Astrocyte of the cerebellum (primary cell): Measurements from ENCODE around the gene CHID1.
A peak's percentile ranks its signal among the peaks of the same experiment; 100 is the strongest.

Source experiments
- DNase-seq: peaks from one replicate; pipeline ENCODE4 v3.0.0-alpha.2; 2011; ENCODE audit warnings: low read depth
- H3K4me3 ChIP-seq: 2 replicates; pipeline ENCODE4 v1.5.1; 2011; ENCODE audit warnings: mild to moderate bottlenecking, low read depth, low read length, moderate library complexity
- CTCF ChIP-seq: IDR thresholded peaks from 2 replicates; pipeline ENCODE4 v1.5.1; 2012; ENCODE audit warnings: low read length, low read depth, moderate library complexity, mild to moderate bottlenecking; ENCODE audit errors: missing control alignments
- in situ Hi-C: cut with HindIII; loops from 2 replicates; pipeline ENCODE4 v1.10.0; 2017; ENCODE audit warnings: low sequenced_read_pairs

Gene CHID1

GRCh38 chr11:831961-832528, 78.6 kb downstream of the CHID1 start:
- TF ChIP-seq CTCF = no peak
- H3K4me3 ChIP-seq = peak overlapping the region; percentile 72
- DNase-seq = no peak
- in situ Hi-C loops = no loop called here

GRCh38 chr11:831118-831864, 79.3 kb downstream of the CHID1 start:
- in situ Hi-C loops = no loop called here
- H3K4me3 ChIP-seq = peak overlapping the region; percentile 30
- TF ChIP-seq CTCF = no peak
- no peak for DNase-seq

GRCh38 chr11:830295-831117, 80.1 kb downstream of the CHID1 start:
- DNase-seq = no peak
- in situ Hi-C loops = no loop called here
- peak overlapping the region; percentile 30 for H3K4me3 ChIP-seq
- TF ChIP-seq CTCF = no peak

- peak overlapping the region; percentile 30 for H3K4me3 ChIP-seq
- DNase-seq = no peak
- TF ChIP-seq CTCF = no peak
- in situ Hi-C loops = no loop called here
Measured at GRCh38 chr11:829847-830294, 80.7 kb downstream of the CHID1 start.

GRCh38 chr11:829176-829846, 81.3 kb downstream of the CHID1 start:
- H3K4me3 ChIP-seq = peak overlapping the region; percentile 30
- no peak for TF ChIP-seq CTCF
- no peak for DNase-seq
- in situ Hi-C loops = no loop called here
